Germinal center (tissue), 1 donor: Measurements from ENCODE around the gene UBE2E1.

ENCODE experiments used
- DNase-seq: peaks from one replicate; pipeline ENCODE4 v3.0.0; 2012; ENCODE audit warnings: mixed read lengths, low spot score

The UBE2E1 gene

GRCh38 chr3:23805633-23806533 is at the start of gene UBE2E1:
UBE2E1 (plus strand) TSS chr3:23805955; CDS start chr3:23807270, 1,315 bp downstream.
- DNase-seq, result peak; percentile 82

- DNase-seq, result no peak
Measured at GRCh38 chr3:23756206-23756840, 49.4 kb upstream of the UBE2E1 start.

GRCh38 chr3:23758253-23758838 is 47.4 kb upstream of the UBE2E1 start:
- DNase-seq, result no peak

- DNase-seq, result peak; percentile 25
Measured at GRCh38 chr3:23760325-23760724, 45.4 kb upstream of the UBE2E1 start.

GRCh38 chr3:23760871-23761373 is 44.8 kb upstream of the UBE2E1 start:
- peak; percentile 50 for DNase-seq

- peak; percentile 69 for DNase-seq
Measured at GRCh38 chr3:23761440-23761896, 44.3 kb upstream of the UBE2E1 start.

GRCh38 chr3:23762214-23762613 is 43.5 kb upstream of the UBE2E1 start:
- DNase-seq, result peak; percentile 65

- DNase-seq, result peak; percentile 27
Measured at GRCh38 chr3:23762759-23763477, 42.8 kb upstream of the UBE2E1 start.

- no peak for DNase-seq
Measured at GRCh38 chr3:23764407-23764806, 41.3 kb upstream of the UBE2E1 start.

GRCh38 chr3:23767546-23767945 is 38.2 kb upstream of the UBE2E1 start:
- DNase-seq, result no peak

- DNase-seq, result no peak
Measured at GRCh38 chr3:23775254-23775909, 30.4 kb upstream of the UBE2E1 start.

- no peak for DNase-seq
Measured at GRCh38 chr3:23776352-23776891, 29.3 kb upstream of the UBE2E1 start.

- no peak for DNase-seq
Measured at GRCh38 chr3:23778446-23778845, 27.3 kb upstream of the UBE2E1 start.

GRCh38 chr3:23779841-23780240 is 25.9 kb upstream of the UBE2E1 start:
- DNase-seq, result no peak

- DNase-seq, result no peak
Measured at GRCh38 chr3:23781051-23781450, 24.7 kb upstream of the UBE2E1 start.

- DNase-seq, result no peak
Measured at GRCh38 chr3:23781871-23782270, 23.9 kb upstream of the UBE2E1 start.

- no peak for DNase-seq
Measured at GRCh38 chr3:23785097-23785645, 20.6 kb upstream of the UBE2E1 start.

GRCh38 chr3:23785882-23786281 is 19.9 kb upstream of the UBE2E1 start:
- DNase-seq, result no peak

- DNase-seq, result no peak
Measured at GRCh38 chr3:23791678-23792077, 14.1 kb upstream of the UBE2E1 start.

- DNase-seq, result no peak
Measured at GRCh38 chr3:23793528-23794134, 12.1 kb upstream of the UBE2E1 start.
